Natural killer cell (primary cell): ENCODE results near the gene MUC4. TPM values are rescaled to one million over a fixed set of nuclear protein-coding genes. Genes with fewer than 3 reads are reported as not detected.

Experiments
- ATAC-seq, 3 donors: fragments of 150-1000 bp in 2 of 3; fragments of 200-7000 bp in 1 of 3; cut with Tn5 transposase; 1 replicate in 1 of 3; 2 replicates in 2 of 3; pipeline ENCODE4 v1.10.0; 2021; ENCODE audit warnings: mild to moderate bottlenecking in 2 of 3, moderate library complexity in 2 of 3
- DNase-seq, 2 donors: peaks; one replicate each; pipeline versions ENCODE4 v3.0.0 to v3.0.0-alpha.2; 2013 to 2021; ENCODE audit warnings: mixed read lengths in 1 of 2
- H3K27ac ChIP-seq: one replicate; pipeline ENCODE4 v1.5.1; 2013; ENCODE audit warnings: mild to moderate bottlenecking, low read length
- H3K27me3 ChIP-seq: one replicate; pipeline ENCODE4 v1.6.1; 2013; ENCODE audit warnings: low read length; ENCODE audit not compliant: control insufficient read depth, insufficient read depth
- H3K36me3 ChIP-seq: one replicate; pipeline ENCODE4 v1.6.1; 2013; ENCODE audit warnings: low read length; ENCODE audit not compliant: control insufficient read depth, insufficient read depth
- H3K4me1 ChIP-seq: one replicate; pipeline ENCODE4 v1.6.1; 2013; ENCODE audit warnings: low read length; ENCODE audit not compliant: control insufficient read depth, insufficient read depth
- H3K4me3 ChIP-seq: one replicate; pipeline ENCODE4 v1.5.1; 2013; ENCODE audit warnings: low read length
- H3K9me3 ChIP-seq: one replicate; pipeline ENCODE4 v1.6.1; 2013; ENCODE audit warnings: low read length; ENCODE audit not compliant: control insufficient read depth, insufficient read depth
- H3K27ac Mint-ChIP-seq, 2 donors: one replicate each; pipeline ENCODE4 v1.8.0; 2022; ENCODE audit warnings: mild to moderate bottlenecking in 2 of 2, mixed read lengths in 2 of 2, moderate library complexity in 1 of 2
- H3K27me3 Mint-ChIP-seq, 2 donors: one replicate each; pipeline ENCODE4 v1.8.0; 2022; ENCODE audit warnings: low read depth in 2 of 2, mixed read lengths in 2 of 2
- H3K36me3 Mint-ChIP-seq: one replicate; pipeline ENCODE4 v1.8.0; 2022; ENCODE audit warnings: mixed read lengths
- H3K4me1 Mint-ChIP-seq, 2 donors: one replicate each; pipeline ENCODE4 v1.8.0; 2022; ENCODE audit warnings: mixed read lengths in 2 of 2
- H3K4me3 Mint-ChIP-seq: one replicate; pipeline ENCODE4 v1.8.0; 2022; ENCODE audit warnings: mild to moderate bottlenecking, moderate library complexity, mixed read lengths
- H3K9me3 Mint-ChIP-seq, 2 donors: one replicate each; pipeline ENCODE4 v1.8.0; 2022; ENCODE audit warnings: mixed read lengths in 2 of 2
- CTCF ChIP-seq: fragments of 200-600 bp; IDR thresholded peaks from one replicate; pipeline ENCODE4 v1.8.0; 2022; ENCODE audit warnings: antibody characterized with exemption
- WGBS: methylation state at CpG from one replicate; pipeline ENCODE4 v1.1.7; 2013; ENCODE audit warnings: missing lambda C conversion rate; ENCODE audit not compliant: insufficient coverage; 5-methylcytosine and 5-hydroxymethylcytosine counted together
- intact Hi-C: fragments of 100-400 bp; cut with micrococcal nuclease; formaldehyde crosslinking; loops from one replicate; pipeline ENCODE4 v1.14.2; 2022
- total RNA-seq, 4 donors: library from RNA; stranded (reverse); fragments of 120-200 nt in 1 of 4; gene quantifications; one replicate each; pipeline versions ENCODE4 v1.2.3 to v1.2.4, GENCODE V29; 2013 to 2022

MUC4 gene
- total RNA-seq, 3 donors from 2014 or later (not counting 1 experiment from before 2014, with no cell fraction given), result 0.05 to 1.7 (median 0.38) TPM

- Histone ChIP-seq H3K4me1 (no peaks in the 10 kb centered on the region), H3K36me3 (no peaks in the 10 kb centered on the region), H3K27ac (no peak overlapping the region), H3K4me3 (no peak overlapping the region), H3K9me3 (no peaks in the 10 kb centered on the region), H3K27me3 (no peaks in the 10 kb centered on the region)
- no peak for ATAC-seq
- no peak overlapping the region for H3K4me3 Mint-ChIP-seq
- no peak for TF ChIP-seq CTCF
- intact Hi-C loops, result no loop called here
- no peaks in the 10 kb centered on the region for H3K36me3 Mint-ChIP-seq
- DNase-seq, result no peak
- no peaks in the 10 kb centered on the region for H3K9me3 Mint-ChIP-seq
- H3K27me3 Mint-ChIP-seq, result no peaks in the 10 kb centered on the region
- H3K27ac Mint-ChIP-seq, result no peak overlapping the region
- 67% methylated on average over 5 of the region's 5 CpGs for WGBS
- H3K4me1 Mint-ChIP-seq, result no peaks in the 10 kb centered on the region
These were observed 27.0 kb upstream of the MUC4 start for GRCh38 chr3:195838714-195839113.

GRCh38 chr3:195836476-195837135 is 24.9 kb upstream of the MUC4 start:
- H3K9me3 Mint-ChIP-seq, result no peaks in the 10 kb centered on the region
- Histone ChIP-seq H3K4me3 (no peak overlapping the region), H3K27ac (no peak overlapping the region), H3K27me3 (no peaks in the 10 kb centered on the region), H3K4me1 (no peaks in the 10 kb centered on the region), H3K9me3 (no peaks in the 10 kb centered on the region), H3K36me3 (no peaks in the 10 kb centered on the region)
- DNase-seq (no peak), ATAC-seq (no peak)
- H3K4me3 Mint-ChIP-seq, result no peak overlapping the region
- WGBS, result 92% methylated on average over 11 of the region's 14 CpGs
- no peak for TF ChIP-seq CTCF
- no peak overlapping the region for H3K27ac Mint-ChIP-seq
- H3K27me3 Mint-ChIP-seq, result no peaks in the 10 kb centered on the region
- intact Hi-C loops, result no loop called here
- no peaks in the 10 kb centered on the region for H3K36me3 Mint-ChIP-seq
- H3K4me1 Mint-ChIP-seq, result no peaks in the 10 kb centered on the region

GRCh38 chr3:195835791-195836190 is 24.1 kb upstream of the MUC4 start:
- DNase-seq (no peak), ATAC-seq (no peak)
- Mint-ChIP-seq H3K27ac (no peak overlapping the region), H3K9me3 (no peaks in the 10 kb centered on the region), H3K4me3 (no peak overlapping the region), H3K27me3 (no peaks in the 10 kb centered on the region), H3K4me1 (no peaks in the 10 kb centered on the region), H3K36me3 (no peaks in the 10 kb centered on the region)
- H3K9me3 ChIP-seq, result no peaks in the 10 kb centered on the region
- H3K4me3 ChIP-seq, result no peak overlapping the region
- H3K4me1 ChIP-seq, result no peaks in the 10 kb centered on the region
- intact Hi-C loops, result no loop called here
- no peak overlapping the region for H3K27ac ChIP-seq
- no peaks in the 10 kb centered on the region for H3K36me3 ChIP-seq
- WGBS, result 91% methylated on average over 13 of the region's 14 CpGs
- H3K27me3 ChIP-seq, result no peaks in the 10 kb centered on the region
- TF ChIP-seq CTCF, result no peak
